GM19467 (cell line): ENCODE results near the gene USP2.

Source experiments
- ATAC-seq: cut with Tn5 transposase; IDR thresholded peaks from one replicate; pipeline ENCODE4 v1.9.1; 2021; ENCODE audit warnings: mild to moderate bottlenecking, moderate library complexity; ENCODE audit not compliant: unreplicated experiment

Gene USP2

GRCh38 chr11:119377112-119377901 is 4.2 kb downstream of the USP2 start:
- no peak for ATAC-seq

- ATAC-seq, result no peak
Measured at GRCh38 chr11:119376197-119376847, 5.2 kb downstream of the USP2 start.

GRCh38 chr11:119375337-119376196 is 5.9 kb downstream of the USP2 start:
- no peak for ATAC-seq

- no peak for ATAC-seq
Measured at GRCh38 chr11:119374632-119375336, 6.7 kb downstream of the USP2 start.

GRCh38 chr11:119373921-119374631 is 7.4 kb downstream of the USP2 start:
- ATAC-seq, result no peak

GRCh38 chr11:119373059-119373920 is 8.2 kb downstream of the USP2 start:
- no peak for ATAC-seq

GRCh38 chr11:119372260-119373058 is 9.0 kb downstream of the USP2 start:
- no peak for ATAC-seq

GRCh38 chr11:119371778-119372182 is 9.7 kb downstream of the USP2 start:
- no peak for ATAC-seq

GRCh38 chr11:119371067-119371601 is 10.4 kb downstream of the USP2 start:
- ATAC-seq, result no peak

GRCh38 chr11:119370486-119371046 is 10.9 kb downstream of the USP2 start:
- ATAC-seq, result no peak

- no peak for ATAC-seq
Measured at GRCh38 chr11:119369132-119369925, 12.2 kb downstream of the USP2 start.

GRCh38 chr11:119368121-119369034 is 13.1 kb downstream of the USP2 start:
- ATAC-seq, result no peak

- ATAC-seq, result no peak
Measured at GRCh38 chr11:119367661-119368120, 13.8 kb downstream of the USP2 start.

- no peak for ATAC-seq
Measured at GRCh38 chr11:119366690-119367620, 14.5 kb downstream of the USP2 start.

GRCh38 chr11:119365071-119365591 is 16.4 kb downstream of the USP2 start:
- ATAC-seq, result no peak
